Fibroblast of lung (primary cell): ENCODE measurements around the gene SLC28A1. TPM values are rescaled to one million over a fixed set of nuclear protein-coding genes. Genes with fewer than 3 reads are reported as not detected.

ENCODE experiments used
- DNase-seq, 2 donors: peaks; one replicate each; pipeline versions ENCODE4 v3.0.0 to v3.0.0-alpha.2; 2010; ENCODE audit warnings: low read depth in 2 of 2
- H2AFZ ChIP-seq: 2 replicates; pipeline ENCODE4 v1.5.1; 2012; ENCODE audit warnings: low read length, control low read depth, inconsistent platforms
- H3K27ac ChIP-seq: 2 replicates; pipeline ENCODE4 v1.5.1; 2011; ENCODE audit warnings: low read length, control low read depth; ENCODE audit not compliant: insufficient read depth
- H3K27me3 ChIP-seq: 2 replicates; pipeline ENCODE4 v1.5.1; 2011; ENCODE audit warnings: mild to moderate bottlenecking, low read length; ENCODE audit not compliant: control insufficient read depth, insufficient read depth
- H3K36me3 ChIP-seq: 2 replicates; pipeline ENCODE4 v1.5.1; 2011; ENCODE audit warnings: low read length; ENCODE audit not compliant: control insufficient read depth, insufficient read depth
- H3K4me1 ChIP-seq: 2 replicates; pipeline ENCODE4 v1.5.1; 2011; ENCODE audit warnings: low read length; ENCODE audit not compliant: control insufficient read depth, insufficient read depth; ENCODE audit errors: extremely low read depth
- H3K4me2 ChIP-seq: 2 replicates; pipeline ENCODE4 v1.5.1; 2011; ENCODE audit warnings: low read length, control low read depth; ENCODE audit not compliant: insufficient read depth; ENCODE audit errors: extremely low read depth
- H3K4me3 ChIP-seq, 4 experiments: fragments of 200-600 bp in 1 of 4; sonication (generic) in 1 of 4; replicated peaks in 1 of 4; 2 replicates each; pipeline ENCODE4 v1.5.1; 2011 to 2016; ENCODE audit warnings: low read length in 4 of 4, low read depth in 3 of 4, mild to moderate bottlenecking in 3 of 4, control low read depth in 2 of 4, inconsistent platforms in 1 of 4, mixed read lengths in 1 of 4; ENCODE audit not compliant: insufficient read depth in 1 of 4; ENCODE audit errors: control extremely low read depth in 1 of 4
- H3K79me2 ChIP-seq: 2 replicates; pipeline ENCODE4 v1.5.1; 2012; ENCODE audit warnings: mild to moderate bottlenecking, low read length, inconsistent platforms; ENCODE audit not compliant: control insufficient read depth, insufficient read depth
- H3K9ac ChIP-seq: 2 replicates; pipeline ENCODE4 v1.5.1; 2011; ENCODE audit warnings: mild to moderate bottlenecking, low read length, control low read depth; ENCODE audit not compliant: insufficient read depth
- H3K9me3 ChIP-seq: 2 replicates; pipeline ENCODE4 v1.5.1; 2012; ENCODE audit warnings: low read depth, low read length; ENCODE audit not compliant: control insufficient read depth, insufficient read depth
- H4K20me1 ChIP-seq: 2 replicates; pipeline ENCODE4 v1.5.1; 2011; ENCODE audit warnings: low read length; ENCODE audit not compliant: control insufficient read depth, insufficient read depth; ENCODE audit errors: extremely low read depth
- CTCF ChIP-seq, 2 donors: IDR thresholded peaks in 1 of 2; conservative IDR thresholded peaks in 1 of 2; 1 replicate in 1 of 2; 2 replicates in 1 of 2; pipeline ENCODE4 v1.5.1; 2011 to 2012; ENCODE audit warnings: low read length in 2 of 2, control low read depth in 1 of 2, inconsistent platforms in 1 of 2, low read depth in 1 of 2, mild to moderate bottlenecking in 1 of 2
- EZH2 ChIP-seq: IDR thresholded peaks from 2 replicates; pipeline ENCODE4 v1.5.1; 2012; ENCODE audit warnings: low read length, control low read depth, mild to moderate bottlenecking; ENCODE audit errors: missing control alignments
- polyA plus RNA-seq, 2 donors: library from polyadenylated mRNA; depleted of rRNA in 1 of 2; stranded (reverse) in 1 of 2; unstranded in 1 of 2; fragments of >200 nt; gene quantifications; 2 replicates each; pipeline ENCODE4 v1.2.1, GENCODE V29; 2011 to 2012; ENCODE audit warnings: missing spikeins in 1 of 2
- total RNA-seq: library from RNA; depleted of rRNA; stranded (reverse); fragments of >200 nt; gene quantifications from 2 replicates; pipeline ENCODE4 v1.2.1, GENCODE V29; 2014

The SLC28A1 gene
- total and polyA plus RNA-seq, 2 donors (not counting 1 experiment from before 2014, with no cell fraction given), result not detected

GRCh38 chr15:84861781-84862180 lies 22.7 kb upstream of the SLC28A1 start:
- TF ChIP-seq CTCF (conservative IDR thresholded peaks at IDR 0.05 in 1 of 2, IDR thresholded peaks at IDR 0.05 in 1 of 2; ENCODE audit: low read depth in 1 of 2, low read length in 2 of 2) (no peak), EZH2 (no peak)
- no peaks in the 10 kb centered on the region for H3K79me2 ChIP-seq

DNA sequence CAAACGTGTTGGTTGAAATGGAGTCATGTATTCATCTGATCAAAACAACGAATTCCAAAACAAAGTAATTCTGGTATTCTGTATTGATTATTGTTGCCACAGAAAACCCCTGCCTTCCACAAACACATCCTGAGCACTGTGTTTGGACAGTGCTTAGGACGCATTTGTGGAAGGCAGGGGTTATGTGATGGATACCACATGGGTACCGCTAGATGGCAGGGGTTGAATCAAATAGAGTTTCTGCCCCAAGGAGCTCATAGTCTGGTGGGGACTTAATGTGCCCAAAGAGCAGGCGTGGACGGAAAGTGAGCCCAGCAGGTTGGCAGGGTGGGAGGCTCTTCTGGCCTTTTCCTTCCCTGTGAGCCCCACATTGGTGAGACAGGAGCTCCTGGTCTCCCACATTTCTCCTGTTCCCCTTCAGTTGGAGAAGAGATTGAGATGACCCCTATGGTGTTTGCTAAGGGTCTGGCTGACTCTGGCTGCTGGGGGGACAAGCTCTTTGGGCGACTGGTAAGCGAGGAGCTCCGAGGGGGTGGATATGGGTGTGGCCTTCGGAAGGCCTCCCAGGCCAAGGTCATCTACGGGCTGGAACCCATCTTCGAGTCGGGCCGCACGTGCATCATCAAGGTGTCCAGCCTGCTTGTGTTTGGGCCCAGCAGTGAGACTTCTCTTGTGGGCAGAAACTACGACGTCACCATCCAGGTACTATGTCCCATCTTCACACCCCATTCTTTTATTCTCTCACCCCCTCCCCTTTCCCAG lies 22.1 kb upstream of the SLC28A1 start:
- Histone ChIP-seq H2AFZ (no peak overlapping the region), H3K36me3 (no peaks in the 10 kb centered on the region)
- DNase-seq, result no peak

More at GRCh38 chr15:84861781-84862180, 22.7 kb upstream of the SLC28A1 start:
- H3K4me3 ChIP-seq, result no peak overlapping the region
- no peak for DNase-seq
- no peak overlapping the region for H2AFZ ChIP-seq
- no peaks in the 10 kb centered on the region for H3K36me3 ChIP-seq
- no peaks in the 10 kb centered on the region for H3K4me1 ChIP-seq
- H4K20me1 ChIP-seq, result no peaks in the 10 kb centered on the region
- H3K27ac ChIP-seq, result no peak overlapping the region
- no peak overlapping the region for H3K4me2 ChIP-seq
- H3K9ac ChIP-seq, result no peak overlapping the region
- no peaks in the 10 kb centered on the region for H3K9me3 ChIP-seq
- H3K27me3 ChIP-seq, result peaks cover 3% of the 10 kb centered on the region

More for the DNA sequence above, 22.1 kb upstream of the SLC28A1 start:
- no peak overlapping the region for H3K4me2 ChIP-seq
- no peak overlapping the region for H3K9ac ChIP-seq
- TF ChIP-seq CTCF (conservative IDR thresholded peaks at IDR 0.05 in 1 of 2, IDR thresholded peaks at IDR 0.05 in 1 of 2; ENCODE audit: low read depth in 1 of 2, low read length in 2 of 2) (peak in 1 of 2 donors; percentile 17), EZH2 (no peak)
- H3K4me3 ChIP-seq, result no peak overlapping the region
- H3K27ac ChIP-seq, result no peak overlapping the region
- H3K9me3 ChIP-seq, result no peaks in the 10 kb centered on the region
- H3K27me3 ChIP-seq, result peaks cover 3% of the 10 kb centered on the region
- H4K20me1 ChIP-seq, result no peaks in the 10 kb centered on the region
- no peaks in the 10 kb centered on the region for H3K79me2 ChIP-seq
- no peaks in the 10 kb centered on the region for H3K4me1 ChIP-seq
